Astrocyte (in vitro differentiated cells and primary cell): ENCODE data around the gene CDC20B. TPM values are rescaled to one million over a fixed set of nuclear protein-coding genes. Genes with fewer than 3 reads are reported as not detected.

Source experiments
- DNase-seq: peaks from one replicate; pipeline ENCODE4 v3.0.0-alpha.2; 2010; ENCODE audit warnings: low read depth
- FAIRE-seq: peaks from 2 replicates; lab custom pipeline; 2011; peaks lifted over from hg19 to GRCh38; lab: Jason Lieb, UNC
- H2AFZ ChIP-seq: 2 replicates; pipeline ENCODE4 v1.6.0; 2012; ENCODE audit warnings: low read depth, low read length, inconsistent platforms
- H3K27ac ChIP-seq: 2 replicates; pipeline ENCODE4 v1.5.1; 2011; ENCODE audit warnings: low read depth, low read length, inconsistent platforms
- H3K27me3 ChIP-seq: 2 replicates; pipeline ENCODE4 v1.6.0; 2011; ENCODE audit warnings: low read length, inconsistent platforms; ENCODE audit not compliant: insufficient read depth
- H3K36me3 ChIP-seq: 2 replicates; pipeline ENCODE4 v1.5.1; 2011; ENCODE audit warnings: low read length, inconsistent platforms; ENCODE audit not compliant: insufficient read depth
- H3K4me1 ChIP-seq: 2 replicates; pipeline ENCODE4 v1.5.1; 2011; ENCODE audit warnings: low read length, inconsistent platforms; ENCODE audit not compliant: insufficient read depth
- H3K4me2 ChIP-seq: 2 replicates; pipeline ENCODE4 v1.6.0; 2012; ENCODE audit warnings: low read length, inconsistent platforms
- H3K4me3 ChIP-seq: 2 replicates; pipeline ENCODE4 v1.5.1; 2011; ENCODE audit warnings: low read depth, mild to moderate bottlenecking, low read length, inconsistent platforms; ENCODE audit not compliant: insufficient read depth
- H3K79me2 ChIP-seq: 2 replicates; pipeline ENCODE4 v1.6.0; 2012; ENCODE audit warnings: mild to moderate bottlenecking, low read length, inconsistent platforms; ENCODE audit not compliant: insufficient read depth
- H3K9ac ChIP-seq: 2 replicates; pipeline ENCODE4 v1.6.0; 2012; ENCODE audit warnings: mild to moderate bottlenecking, low read length, inconsistent platforms
- H3K9me3 ChIP-seq: 2 replicates; pipeline ENCODE4 v1.5.1; 2012; ENCODE audit warnings: low read depth, mild to moderate bottlenecking, low read length, inconsistent platforms; ENCODE audit not compliant: insufficient read depth
- H4K20me1 ChIP-seq: 2 replicates; pipeline ENCODE4 v1.6.0; 2012; ENCODE audit warnings: low read length, inconsistent platforms; ENCODE audit not compliant: insufficient read depth
- H3K27ac Mint-ChIP-seq: one replicate; pipeline ENCODE4 v1.8.0; 2021; ENCODE audit warnings: mild to moderate bottlenecking, mixed read lengths; ENCODE audit not compliant: unreplicated experiment
- H3K27me3 Mint-ChIP-seq: one replicate; pipeline ENCODE4 v1.8.0; 2021; ENCODE audit warnings: low read depth, mixed read lengths; ENCODE audit not compliant: unreplicated experiment
- H3K36me3 Mint-ChIP-seq: one replicate; pipeline ENCODE4 v1.8.0; 2021; ENCODE audit warnings: low read depth, mixed read lengths; ENCODE audit not compliant: unreplicated experiment
- H3K4me1 Mint-ChIP-seq: one replicate; pipeline ENCODE4 v1.8.0; 2021; ENCODE audit warnings: low read depth, mixed read lengths; ENCODE audit not compliant: unreplicated experiment
- H3K4me3 Mint-ChIP-seq: one replicate; pipeline ENCODE4 v1.8.0; 2021; ENCODE audit warnings: mild to moderate bottlenecking, moderate library complexity, mixed read lengths; ENCODE audit not compliant: unreplicated experiment
- H3K9me3 Mint-ChIP-seq: one replicate; pipeline ENCODE4 v1.8.0; 2021; ENCODE audit warnings: mild to moderate bottlenecking, mixed read lengths; ENCODE audit not compliant: unreplicated experiment
- CTCF ChIP-seq: IDR thresholded peaks from 2 replicates; pipeline ENCODE4 v1.5.1; 2011; ENCODE audit warnings: low read depth, mild to moderate bottlenecking, inconsistent platforms, low read length, moderate library complexity; ENCODE audit not compliant: insufficient read depth
- EZH2 ChIP-seq: IDR thresholded peaks from 2 replicates; pipeline ENCODE4 v1.6.1; 2012; ENCODE audit warnings: mild to moderate bottlenecking, low read length, inconsistent platforms; ENCODE audit not compliant: insufficient read depth
- total RNA-seq: library from RNA; stranded (reverse); gene quantifications from 2 replicates; pipeline ENCODE4 v1.2.1, GENCODE V29; 2021

Gene CDC20B
- total RNA-seq, 1 donor from 2014 or later = 0.11 TPM

- H3K4me3 ChIP-seq = no peak overlapping the region
- Mint-ChIP-seq H3K27ac (no peak overlapping the region), H3K36me3 (no peaks in the 10 kb centered on the region), H3K27me3 (peaks cover 11% of the 10 kb centered on the region), H3K9me3 (no peaks in the 10 kb centered on the region), H3K4me3 (no peak overlapping the region), H3K4me1 (peaks cover 6% of the 10 kb centered on the region)
- no peaks in the 10 kb centered on the region for H4K20me1 ChIP-seq
- H3K9ac ChIP-seq = no peak overlapping the region
- H3K27ac ChIP-seq = no peak overlapping the region
- no peaks in the 10 kb centered on the region for H3K36me3 ChIP-seq
- FAIRE-seq (no peak), DNase-seq (no peak)
- TF ChIP-seq CTCF (no peak), EZH2 (no peak)
- H3K4me2 ChIP-seq = no peak overlapping the region
- no peaks in the 10 kb centered on the region for H3K9me3 ChIP-seq
- H2AFZ ChIP-seq = no peak overlapping the region
- peaks cover 16% of the 10 kb centered on the region for H3K27me3 ChIP-seq
- no peaks in the 10 kb centered on the region for H3K79me2 ChIP-seq
- H3K4me1 ChIP-seq = no peaks in the 10 kb centered on the region
These were observed 30.9 kb downstream of the CDC20B start for GRCh38 chr5:55141945-55142690.

- H3K36me3 Mint-ChIP-seq = no peaks in the 10 kb centered on the region
- H3K79me2 ChIP-seq = no peaks in the 10 kb centered on the region
- no peaks in the 10 kb centered on the region for H3K9me3 Mint-ChIP-seq
- H3K4me3 Mint-ChIP-seq = no peak overlapping the region
- H3K4me3 ChIP-seq = no peak overlapping the region
- H3K27me3 Mint-ChIP-seq = peaks cover 11% of the 10 kb centered on the region
- H3K9ac ChIP-seq = no peak overlapping the region
- TF ChIP-seq CTCF (no peak), EZH2 (no peak)
- no peak overlapping the region for H2AFZ ChIP-seq
- H3K36me3 ChIP-seq = no peaks in the 10 kb centered on the region
- H3K9me3 ChIP-seq = no peaks in the 10 kb centered on the region
- no peak overlapping the region for H3K4me2 ChIP-seq
- no peak overlapping the region for H3K27ac Mint-ChIP-seq
- peaks cover 16% of the 10 kb centered on the region for H3K27me3 ChIP-seq
- peaks cover 6% of the 10 kb centered on the region for H3K4me1 Mint-ChIP-seq
- FAIRE-seq = no peak
- no peaks in the 10 kb centered on the region for H3K4me1 ChIP-seq
- DNase-seq = no peak
- H4K20me1 ChIP-seq = no peaks in the 10 kb centered on the region
- H3K27ac ChIP-seq = no peak overlapping the region
These were observed 31.9 kb downstream of the CDC20B start for GRCh38 chr5:55140908-55141665.

GRCh38 chr5:55136521-55136920 lies 36.5 kb downstream of the CDC20B start:
- peaks cover 2% of the 10 kb centered on the region for H3K9me3 Mint-ChIP-seq

More at GRCh38 chr5:55136521-55136920, 36.5 kb downstream of the CDC20B start:
- H2AFZ ChIP-seq = no peak overlapping the region
- H3K9ac ChIP-seq = no peak overlapping the region
- no peaks in the 10 kb centered on the region for H4K20me1 ChIP-seq
- H3K36me3 ChIP-seq = no peaks in the 10 kb centered on the region
- Mint-ChIP-seq H3K4me1 (peaks cover 10% of the 10 kb centered on the region), H3K27ac (no peak overlapping the region), H3K4me3 (no peak overlapping the region), H3K27me3 (peaks cover 4% of the 10 kb centered on the region), H3K36me3 (no peaks in the 10 kb centered on the region)
- DNase-seq = no peak
- FAIRE-seq = no peak
- no peak overlapping the region for H3K4me3 ChIP-seq
- H3K27ac ChIP-seq = no peak overlapping the region
- no peak for TF ChIP-seq CTCF
- TF ChIP-seq EZH2 = no peak
- no peak overlapping the region for H3K4me2 ChIP-seq
- no peaks in the 10 kb centered on the region for H3K4me1 ChIP-seq
- H3K9me3 ChIP-seq = no peaks in the 10 kb centered on the region
- no peaks in the 10 kb centered on the region for H3K27me3 ChIP-seq
- H3K79me2 ChIP-seq = no peaks in the 10 kb centered on the region
